ENCODE measurements around the gene MUC13. TPM values are rescaled to one million over a fixed set of nuclear protein-coding genes. Genes with fewer than 3 reads are reported as not detected.

The MUC13 gene
- total RNA-seq, 3 donors from 2014 or later, result 3.9 TPM; not detected in 2

DNA sequence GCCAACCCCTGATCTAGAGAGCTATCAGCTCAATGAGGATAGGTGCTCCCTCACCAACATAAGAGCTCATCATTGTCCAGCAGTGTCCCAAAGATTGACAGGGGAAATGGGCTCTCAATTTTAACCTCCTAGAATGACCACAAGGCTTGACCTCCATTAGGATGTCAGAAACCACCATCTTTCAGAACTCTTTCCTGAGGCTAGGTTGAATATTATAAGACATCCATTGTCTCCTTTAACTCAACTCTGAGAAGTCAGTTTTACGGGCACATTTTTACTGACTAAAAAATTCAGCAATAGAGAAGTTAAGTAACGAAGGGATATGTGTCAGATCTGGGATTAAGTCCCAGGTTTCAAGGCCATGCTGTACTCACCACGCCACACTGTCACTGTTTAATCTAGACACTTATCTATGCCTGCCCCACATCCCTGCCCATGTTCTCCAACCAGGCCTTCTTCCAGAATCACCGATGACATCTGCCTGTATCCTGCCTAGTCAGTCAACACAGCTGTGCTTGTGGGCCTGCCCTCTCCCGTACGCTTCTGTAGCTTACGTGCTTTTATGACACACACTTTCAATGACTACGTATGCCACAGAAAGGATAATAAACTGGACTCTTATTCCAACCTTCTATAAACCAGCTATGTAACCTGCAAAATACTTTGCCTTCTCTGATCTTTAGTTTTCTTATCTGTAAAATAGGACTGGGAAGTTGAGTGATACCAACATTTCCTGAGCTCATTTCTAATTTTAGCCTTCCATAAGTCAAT lies 17.1 kb upstream of the MUC13 start:
- TF ChIP-seq, protein P1, sequence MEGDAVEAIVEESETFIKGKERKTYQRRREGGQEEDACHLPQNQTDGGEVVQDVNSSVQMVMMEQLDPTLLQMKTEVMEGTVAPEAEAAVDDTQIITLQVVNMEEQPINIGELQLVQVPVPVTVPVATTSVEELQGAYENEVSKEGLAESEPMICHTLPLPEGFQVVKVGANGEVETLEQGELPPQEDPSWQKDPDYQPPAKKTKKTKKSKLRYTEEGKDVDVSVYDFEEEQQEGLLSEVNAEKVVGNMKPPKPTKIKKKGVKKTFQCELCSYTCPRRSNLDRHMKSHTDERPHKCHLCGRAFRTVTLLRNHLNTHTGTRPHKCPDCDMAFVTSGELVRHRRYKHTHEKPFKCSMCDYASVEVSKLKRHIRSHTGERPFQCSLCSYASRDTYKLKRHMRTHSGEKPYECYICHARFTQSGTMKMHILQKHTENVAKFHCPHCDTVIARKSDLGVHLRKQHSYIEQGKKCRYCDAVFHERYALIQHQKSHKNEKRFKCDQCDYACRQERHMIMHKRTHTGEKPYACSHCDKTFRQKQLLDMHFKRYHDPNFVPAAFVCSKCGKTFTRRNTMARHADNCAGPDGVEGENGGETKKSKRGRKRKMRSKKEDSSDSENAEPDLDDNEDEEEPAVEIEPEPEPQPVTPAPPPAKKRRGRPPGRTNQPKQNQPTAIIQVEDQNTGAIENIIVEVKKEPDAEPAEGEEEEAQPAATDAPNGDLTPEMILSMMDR (IDR thresholded peaks at IDR 0.05), result no peak
- TF ChIP-seq POLR2AphosphoS5 (IDR thresholded peaks at IDR 0.05) (no peak), POLR2A (IDR thresholded peaks at IDR 0.05) (no peak)
- no peaks in the 10 kb centered on the region for H3K27me3 ChIP-seq
- DNase-seq (ENCODE audit: low spot score in 2 of 2), result no peak
- intact Hi-C loops (cut with DNase I; ENCODE audit: low total_unique reads), result no loop called here
- no peaks in the 10 kb centered on the region for H3K9me3 ChIP-seq
- no peak overlapping the region for H3K4me3 ChIP-seq
- H3K27ac ChIP-seq, result no peak overlapping the region
- no peaks in the 10 kb centered on the region for H3K4me1 ChIP-seq
- no peaks in the 10 kb centered on the region for H3K36me3 ChIP-seq

- Histone ChIP-seq H3K27ac (no peak overlapping the region), H3K9me3 (no peaks in the 10 kb centered on the region), H3K36me3 (no peaks in the 10 kb centered on the region), H3K4me1 (no peaks in the 10 kb centered on the region), H3K27me3 (no peaks in the 10 kb centered on the region), H3K4me3 (no peak overlapping the region)
- intact Hi-C loops (cut with DNase I; ENCODE audit: low total_unique reads), result no loop called here
- TF ChIP-seq, protein P1 (IDR thresholded peaks at IDR 0.05), result no peak
- TF ChIP-seq POLR2AphosphoS5 (IDR thresholded peaks at IDR 0.05) (no peak), POLR2A (IDR thresholded peaks at IDR 0.05) (no peak)
- DNase-seq (ENCODE audit: low spot score in 2 of 2), result no peak
Observed at GRCh38 chr3:124950026-124950425, 15.5 kb upstream of the MUC13 start.

- Histone ChIP-seq H3K27ac (no peak overlapping the region), H3K36me3 (no peaks in the 10 kb centered on the region), H3K27me3 (no peaks in the 10 kb centered on the region), H3K9me3 (no peaks in the 10 kb centered on the region), H3K4me1 (no peaks in the 10 kb centered on the region), H3K4me3 (no peak overlapping the region)
- no peak for DNase-seq (ENCODE audit: low spot score in 2 of 2)
- intact Hi-C loops (cut with DNase I; ENCODE audit: low total_unique reads), result no loop called here
- no peak for TF ChIP-seq POLR2AphosphoS5 (IDR thresholded peaks at IDR 0.05)
- no peak for TF ChIP-seq POLR2A (IDR thresholded peaks at IDR 0.05)
- TF ChIP-seq, protein P1 (IDR thresholded peaks at IDR 0.05), result no peak
Observed at GRCh38 chr3:124942613-124943012, 8.1 kb upstream of the MUC13 start.

- intact Hi-C loops (cut with DNase I; ENCODE audit: low total_unique reads), result no loop called here
- no peaks in the 10 kb centered on the region for H3K9me3 ChIP-seq
- DNase-seq (ENCODE audit: low spot score in 2 of 2), result no peak
- no peak overlapping the region for H3K4me3 ChIP-seq
- H3K27ac ChIP-seq, result no peak overlapping the region
- no peaks in the 10 kb centered on the region for H3K27me3 ChIP-seq
- no peak for TF ChIP-seq POLR2A (IDR thresholded peaks at IDR 0.05)
- TF ChIP-seq, protein P1 (IDR thresholded peaks at IDR 0.05), result no peak
- no peak for TF ChIP-seq POLR2AphosphoS5 (IDR thresholded peaks at IDR 0.05)
- H3K4me1 ChIP-seq, result no peaks in the 10 kb centered on the region
- no peaks in the 10 kb centered on the region for H3K36me3 ChIP-seq
Observed at GRCh38 chr3:124941771-124942170, 7.2 kb upstream of the MUC13 start.

DNA sequence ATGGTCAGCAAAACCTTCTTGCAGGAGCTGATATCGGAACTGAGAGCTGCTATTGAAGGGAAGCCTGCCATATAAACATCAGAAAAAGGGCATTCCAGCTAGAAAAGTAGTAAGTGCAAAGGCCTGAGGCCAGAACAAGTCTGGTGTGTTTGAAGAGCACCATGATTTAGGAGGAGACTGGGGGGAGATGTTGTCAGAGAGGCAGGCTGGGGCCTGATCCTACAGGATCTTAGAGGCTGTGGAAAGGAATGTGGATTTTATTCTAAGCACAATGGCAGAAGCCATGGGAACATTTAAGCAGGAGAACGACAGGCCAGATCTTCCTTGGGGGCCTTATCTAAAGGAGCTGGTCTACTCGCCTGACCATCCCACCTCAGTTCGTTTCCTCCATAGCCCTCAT lies 5.1 kb upstream of the MUC13 start:
- H3K27ac ChIP-seq, result no peak overlapping the region
- H3K27me3 ChIP-seq, result no peaks in the 10 kb centered on the region
- H3K4me1 ChIP-seq, result no peaks in the 10 kb centered on the region
- H3K9me3 ChIP-seq, result no peaks in the 10 kb centered on the region
- no peaks in the 10 kb centered on the region for H3K36me3 ChIP-seq
- intact Hi-C loops (cut with DNase I; ENCODE audit: low total_unique reads), result no loop called here
- no peak for TF ChIP-seq POLR2A (IDR thresholded peaks at IDR 0.05)
- TF ChIP-seq, protein P1 (IDR thresholded peaks at IDR 0.05), result no peak
- no peak for TF ChIP-seq POLR2AphosphoS5 (IDR thresholded peaks at IDR 0.05)
- no peak for DNase-seq (ENCODE audit: low spot score in 2 of 2)
- H3K4me3 ChIP-seq, result no peak overlapping the region

Data from breast epithelium (tissue), 4 donors.